ENCODE measurements around the gene UPK3B.
"Not testable (repeated sequence)": the region's sequence is repeated elsewhere in the genome, so short reads cannot be mapped to it uniquely, and the experiment has no call there.

The UPK3B gene

GRCh38 chr7:76511911-76512885 lies 1.8 kb downstream of the UPK3B start:
- DNase-seq = peak in 1 of 10 donors; percentile 14
- intact Hi-C loops (cut with DNase I) = not testable (repeated sequence)

GRCh38 chr7:76512941-76513816 lies 2.8 kb downstream of the UPK3B start:
- intact Hi-C loops (cut with DNase I) = no loop called here

GRCh38 chr7:76513817-76514799 lies 3.8 kb downstream of the UPK3B start:
- DNase-seq = peak in 3 of 10 donors; percentile 35 to 81 (median 74)
- intact Hi-C loops (cut with DNase I) = no loop called here

More at GRCh38 chr7:76512941-76513816, 2.8 kb downstream of the UPK3B start:
- peak in 1 of 10 donors; percentile 62 for DNase-seq

- DNase-seq = peak in 2 of 10 donors; percentile 67 to 79
- intact Hi-C loops (cut with DNase I) = no loop called here
These were observed 4.8 kb downstream of the UPK3B start for GRCh38 chr7:76514926-76515771.

- intact Hi-C loops (cut with DNase I) = no loop called here
- peak in 7 of 10 donors; percentile 52 to 94 (median 65) for DNase-seq
These were observed 5.7 kb downstream of the UPK3B start for GRCh38 chr7:76515999-76516443.

- not testable (repeated sequence) for DNase-seq
These were observed 6.6 kb downstream of the UPK3B start for GRCh38 chr7:76516932-76517331.

GRCh38 chr7:76526183-76526582 lies 15.8 kb downstream of the UPK3B start:
- intact Hi-C loops (cut with DNase I); DNase-seq: not testable (repeated sequence)

More at GRCh38 chr7:76516932-76517331, 6.6 kb downstream of the UPK3B start:
- intact Hi-C loops (cut with DNase I) = not testable (repeated sequence)

- intact Hi-C loops (cut with DNase I); DNase-seq: not testable (repeated sequence)
These were observed 21.3 kb downstream of the UPK3B start for GRCh38 chr7:76531643-76532042.

GRCh38 chr7:76543197-76543596 lies 32.8 kb downstream of the UPK3B start, which contains the start of gene SPDYE16:
Gene SPDYE16 (minus strand): TSS chr7:76543297. CDS start chr7:76541459, 1,838 bp downstream.
- DNase-seq; intact Hi-C loops (cut with DNase I): not testable (repeated sequence)

GRCh38 chr7:76549025-76549854 lies 38.9 kb downstream of the UPK3B start:
- intact Hi-C loops (cut with DNase I) = not testable (repeated sequence)
- DNase-seq = peak; percentile 78 to 98 (median 86)

- peak in 2 of 10 donors; percentile 9 to 51 for DNase-seq
- intact Hi-C loops (cut with DNase I) = not testable (repeated sequence)
These were observed 39.5 kb downstream of the UPK3B start for GRCh38 chr7:76549855-76550248.

GRCh38 chr7:76551992-76552391 lies 41.6 kb downstream of the UPK3B start:
- DNase-seq; intact Hi-C loops (cut with DNase I): not testable (repeated sequence)

- DNase-seq; intact Hi-C loops (cut with DNase I): not testable (repeated sequence)
These were observed 49.3 kb downstream of the UPK3B start for GRCh38 chr7:76559685-76560084.

- intact Hi-C loops (cut with DNase I); DNase-seq: not testable (repeated sequence)
These were observed 49.8 kb downstream of the UPK3B start for GRCh38 chr7:76560157-76560556.

GRCh38 chr7:76561342-76561741 lies 51.0 kb downstream of the UPK3B start:
- intact Hi-C loops (cut with DNase I); DNase-seq: not testable (repeated sequence)

- intact Hi-C loops (cut with DNase I) = not testable (repeated sequence)
These were observed 54.6 kb downstream of the UPK3B start for GRCh38 chr7:76565001-76565400.

More at GRCh38 chr7:76565001-76565400, 54.6 kb downstream of the UPK3B start:
- not testable (repeated sequence) for DNase-seq

Data from posterior cingulate gyrus (tissue), 11 donors.